ENCODE data around the gene STK4. TPM values are rescaled to one million over a fixed set of nuclear protein-coding genes. Genes with fewer than 3 reads are reported as not detected.
"Not testable (repeated sequence)": the region's sequence is repeated elsewhere in the genome, so short reads cannot be mapped to it uniquely, and the experiment has no call there.

The STK4 gene
- total RNA-seq, 1 donor from 2014 or later: 10.0 TPM

DNA sequence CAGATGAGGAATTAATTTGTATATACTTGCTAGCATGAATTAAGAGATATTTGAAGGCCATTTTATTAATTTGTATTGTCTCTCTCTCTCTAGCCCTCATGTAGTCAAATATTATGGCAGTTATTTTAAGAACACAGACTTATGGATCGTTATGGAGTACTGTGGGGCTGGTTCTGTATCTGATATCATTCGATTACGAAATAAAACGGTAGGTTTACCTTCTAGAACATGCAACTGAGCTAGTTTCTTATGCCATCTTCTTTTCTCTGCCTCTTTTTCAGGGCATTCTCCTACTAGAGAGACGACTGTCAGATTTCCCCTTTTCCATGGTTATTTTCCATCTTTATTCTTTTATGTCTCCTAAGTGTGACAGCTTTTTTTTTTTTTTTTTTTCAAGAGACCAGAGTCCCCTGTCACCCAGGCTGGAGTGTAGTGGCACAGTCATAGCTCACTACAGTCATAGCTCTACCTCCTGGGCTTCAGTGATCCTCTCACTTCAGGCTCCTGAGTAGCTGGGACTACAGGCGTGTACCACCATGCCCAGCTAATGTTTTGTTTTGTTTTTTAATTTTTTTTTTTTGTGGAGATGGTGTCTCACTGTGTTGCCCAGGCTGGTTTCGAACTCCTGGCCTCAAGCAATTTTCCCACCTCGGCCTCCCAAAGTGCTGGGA lies 15.6 kb downstream of the STK4 start:
- ATAC-seq (no peak), DNase-seq (ENCODE audit: low spot score) (no peak)

DNA sequence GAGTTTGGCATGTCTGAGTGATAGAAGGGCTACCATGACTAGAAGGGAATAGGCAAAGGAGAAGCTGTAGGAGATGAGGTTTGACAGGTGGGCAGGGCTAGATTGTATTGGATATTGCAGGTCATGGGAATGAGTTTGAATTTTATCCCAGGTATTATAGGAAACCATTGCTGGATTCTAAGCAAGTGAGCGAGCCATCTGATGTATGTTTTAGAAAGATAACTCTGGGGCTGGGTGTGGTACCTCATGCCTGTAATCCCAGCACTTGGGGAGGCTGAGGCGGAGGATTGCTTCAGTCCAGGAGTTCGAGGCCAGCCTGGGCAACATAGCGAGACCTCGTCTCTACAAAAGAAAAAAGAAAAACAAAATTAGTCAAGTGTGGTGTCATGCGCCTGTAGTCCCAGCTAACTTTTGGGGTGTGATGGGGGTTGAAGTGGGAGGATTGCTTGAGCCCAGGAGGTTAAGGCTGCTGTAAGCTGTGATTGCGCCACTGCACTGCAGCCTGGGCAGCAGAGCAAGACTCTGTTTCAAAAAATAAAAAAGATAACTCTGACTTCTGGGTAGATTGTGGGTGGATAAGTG lies 16.9 kb downstream of the STK4 start:
- ATAC-seq (no peak), DNase-seq (ENCODE audit: low spot score) (no peak)

GRCh38 chr20:44988631-44989171 lies 22.4 kb downstream of the STK4 start:
- ATAC-seq: no peak
- DNase-seq (ENCODE audit: low spot score): no peak

- DNase-seq (ENCODE audit: low spot score) (no peak), ATAC-seq (peak; percentile 31)
Measured at GRCh38 chr20:44990425-44990824, 24.1 kb downstream of the STK4 start.

DNA sequence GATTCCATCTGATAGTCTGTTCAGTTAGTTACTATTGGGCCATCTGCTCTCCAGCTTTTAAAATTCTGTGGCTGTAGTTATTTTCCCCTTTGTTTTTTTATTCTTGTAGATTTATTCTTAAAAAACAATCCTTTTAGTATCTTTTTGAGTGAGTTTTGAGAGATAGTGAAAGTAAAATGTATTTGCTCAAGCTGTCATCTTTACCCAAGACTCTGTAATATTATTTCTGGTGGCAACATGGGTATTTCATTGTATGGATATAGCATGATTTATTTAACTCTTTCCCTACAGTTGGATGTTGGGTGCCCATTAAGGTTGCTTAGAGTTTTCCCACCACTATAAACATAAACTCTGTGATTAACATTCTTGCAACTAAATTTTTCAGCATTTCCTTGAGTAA lies 24.6 kb downstream of the STK4 start:
- DNase-seq (ENCODE audit: low spot score) (no peak), ATAC-seq (no peak)

DNA sequence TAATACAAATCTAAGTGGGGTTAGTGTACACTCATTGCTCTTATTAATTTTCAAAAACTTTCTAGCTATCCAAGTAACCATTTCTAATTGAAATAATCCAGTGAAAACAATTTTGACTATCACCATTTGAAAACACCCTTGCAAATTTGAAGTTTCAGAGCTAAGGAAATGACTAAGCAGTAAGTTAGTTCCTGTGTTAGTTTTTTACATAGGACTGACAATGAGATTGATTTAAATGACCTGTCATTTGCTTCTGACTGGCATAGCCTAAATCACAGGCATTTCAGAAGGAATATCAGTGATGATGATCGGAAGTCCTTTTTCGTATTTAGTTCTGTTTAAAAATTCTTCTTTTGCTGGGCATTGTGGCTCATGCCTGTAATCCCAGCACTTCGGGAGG lies 27.0 kb downstream of the STK4 start:
- ATAC-seq (no peak), DNase-seq (ENCODE audit: low spot score) (no peak)

DNA sequence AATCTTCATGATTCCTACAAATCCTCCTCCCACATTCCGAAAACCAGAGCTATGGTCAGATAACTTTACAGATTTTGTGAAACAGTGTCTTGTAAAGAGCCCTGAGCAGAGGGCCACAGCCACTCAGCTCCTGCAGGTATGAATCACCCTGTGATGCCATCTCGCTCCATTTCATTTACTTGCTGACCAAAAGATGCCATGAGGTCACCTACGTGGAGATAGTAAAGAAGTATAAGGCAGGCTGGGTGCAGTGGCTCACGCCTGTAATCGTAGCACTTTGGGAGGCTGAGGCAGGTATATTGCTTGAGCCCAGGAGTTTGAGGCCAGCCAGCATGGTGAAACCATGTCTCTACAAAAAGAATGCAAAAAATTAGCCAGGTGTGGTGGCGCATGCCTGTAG lies 30.9 kb downstream of the STK4 start:
- no peak for ATAC-seq
- DNase-seq (ENCODE audit: low spot score): no peak

DNA sequence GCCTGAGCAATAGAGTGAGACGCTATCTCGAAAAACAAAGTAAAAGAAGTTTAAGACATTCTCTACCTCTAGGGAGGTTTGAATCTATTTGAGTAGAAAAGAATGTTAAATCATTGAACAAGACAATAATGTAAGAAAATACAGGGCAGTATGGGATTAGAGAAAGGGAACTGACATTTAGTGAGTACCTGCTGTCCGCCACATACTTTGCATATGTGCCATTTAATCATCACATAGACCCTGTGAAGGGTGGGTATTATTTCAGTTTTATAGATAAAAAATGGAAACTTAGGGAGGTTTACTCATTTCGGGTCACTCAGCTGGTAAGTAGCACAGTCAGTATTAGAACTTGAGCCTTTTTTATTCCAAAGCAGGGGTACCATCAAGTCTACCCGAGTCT lies 31.4 kb downstream of the STK4 start:
- DNase-seq (ENCODE audit: low spot score): no peak
- ATAC-seq: no peak

DNA sequence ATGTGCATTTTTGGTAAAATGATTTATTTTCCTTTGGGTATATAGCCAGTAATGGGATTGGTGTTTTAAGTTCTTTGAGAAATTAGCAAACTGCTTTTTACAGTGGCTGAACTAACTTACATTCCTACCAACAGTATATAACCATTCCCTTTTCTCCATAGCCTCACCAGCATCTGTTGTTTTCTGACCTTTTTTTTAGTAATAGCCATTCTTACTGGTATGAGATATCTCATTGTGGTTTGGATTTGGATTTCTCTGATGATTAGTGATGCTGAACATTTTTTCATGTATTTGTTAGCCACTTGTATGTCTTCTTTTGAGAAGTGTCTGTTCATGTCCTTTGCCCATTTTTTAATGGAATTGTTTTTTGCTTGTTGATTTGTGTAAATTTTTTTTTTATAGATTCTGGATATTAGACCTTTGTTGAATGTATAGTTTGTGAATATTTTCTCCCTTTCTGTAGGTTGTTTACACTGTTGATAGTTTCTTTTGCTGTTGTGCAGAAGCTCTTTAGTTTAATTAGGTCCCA lies 42.3 kb downstream of the STK4 start:
- ATAC-seq (no peak), DNase-seq (ENCODE audit: low spot score) (no peak)

GRCh38 chr20:45010399-45010828 lies 44.1 kb downstream of the STK4 start:
- DNase-seq (ENCODE audit: low spot score): no peak
- no peak for ATAC-seq

- ATAC-seq (peak; percentile 89), DNase-seq (ENCODE audit: low spot score) (no peak)
Measured at GRCh38 chr20:45011108-45011526, 44.8 kb downstream of the STK4 start.

- DNase-seq (ENCODE audit: low spot score) (no peak), ATAC-seq (no peak)
Measured at GRCh38 chr20:45012682-45013302, 46.5 kb downstream of the STK4 start.

DNA sequence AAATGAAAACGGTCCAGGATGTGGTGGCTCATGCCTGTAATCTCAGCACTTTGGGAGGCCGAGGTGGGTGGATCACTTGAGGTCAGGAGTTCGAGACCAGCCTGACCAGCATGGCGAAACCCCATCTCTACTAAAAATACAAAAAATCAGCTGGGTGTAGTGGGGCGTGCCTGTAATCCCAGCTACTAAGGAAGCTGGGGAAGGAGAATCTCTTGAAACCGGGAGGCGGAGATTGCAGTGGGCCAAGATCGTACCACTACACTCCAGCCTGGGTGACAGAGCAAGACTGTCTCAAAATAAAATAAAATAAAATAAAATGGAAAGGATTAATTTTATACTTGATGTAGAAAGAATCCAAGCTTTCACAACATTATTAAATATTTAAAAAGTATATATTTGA lies 47.8 kb downstream of the STK4 start:
- not testable (repeated sequence) for ATAC-seq; DNase-seq (ENCODE audit: low spot score)

DNA sequence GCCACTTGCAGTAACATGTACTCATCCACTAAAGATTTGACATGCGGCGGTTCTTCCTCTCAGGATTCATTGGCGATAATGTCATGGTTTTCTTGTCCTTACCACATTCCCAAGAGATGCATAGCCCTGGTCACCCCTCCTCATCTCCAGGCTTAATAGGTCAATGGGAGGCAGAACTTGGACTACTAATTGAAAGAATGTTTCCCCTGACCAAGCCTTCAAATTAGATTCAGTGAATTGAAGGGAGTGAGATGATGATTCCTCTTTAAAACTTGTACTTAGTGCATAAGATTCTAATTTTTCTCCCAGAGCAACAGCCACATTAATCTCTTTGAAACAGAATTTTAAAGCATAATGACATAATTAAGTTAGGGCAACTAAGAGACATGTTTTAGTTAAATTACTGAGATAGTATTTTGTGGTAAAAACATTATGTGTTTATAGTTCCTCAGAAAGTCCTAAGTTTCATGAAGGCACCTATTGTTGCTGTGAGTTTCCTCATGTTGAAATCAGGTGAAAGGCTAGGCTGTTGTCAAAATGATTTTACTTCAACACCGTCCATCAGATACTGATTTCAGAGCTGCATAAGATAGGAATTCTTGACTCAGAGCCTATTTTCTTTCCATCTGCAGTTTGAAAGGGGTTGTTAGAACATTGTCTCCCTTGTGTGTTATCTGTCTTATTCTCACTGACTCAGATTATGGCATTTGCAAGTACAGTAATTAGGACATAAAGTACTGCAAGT lies 48.5 kb downstream of the STK4 start:
- ATAC-seq: no peak
- DNase-seq (ENCODE audit: low spot score): no peak

- no peak for ATAC-seq
- no peak for DNase-seq (ENCODE audit: low spot score)
Measured at GRCh38 chr20:45016089-45016671, 49.9 kb downstream of the STK4 start.

- DNase-seq (ENCODE audit: low spot score): no peak
- no peak for ATAC-seq
Measured at GRCh38 chr20:45017281-45017680, 51.0 kb downstream of the STK4 start.

DNA sequence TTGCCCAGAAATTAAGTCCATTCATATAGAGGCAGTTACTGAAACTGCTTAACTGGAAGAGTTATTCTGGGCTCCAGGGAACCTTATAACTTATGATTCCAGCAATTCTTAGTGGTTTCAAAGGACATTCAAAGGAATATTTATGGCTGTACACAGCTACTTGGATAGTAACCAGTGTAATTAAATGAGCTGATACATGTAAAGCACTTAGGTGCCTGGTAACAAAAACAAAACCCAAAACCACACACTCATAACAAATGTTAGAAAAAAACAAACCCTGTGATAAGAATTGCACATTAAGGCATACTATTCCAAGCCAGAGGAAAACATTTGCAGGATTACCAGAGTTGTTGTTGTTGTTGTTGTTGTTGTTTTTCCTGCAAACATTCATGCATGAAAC lies 51.5 kb downstream of the STK4 start:
- ATAC-seq (no peak), DNase-seq (ENCODE audit: low spot score) (no peak)

DNA sequence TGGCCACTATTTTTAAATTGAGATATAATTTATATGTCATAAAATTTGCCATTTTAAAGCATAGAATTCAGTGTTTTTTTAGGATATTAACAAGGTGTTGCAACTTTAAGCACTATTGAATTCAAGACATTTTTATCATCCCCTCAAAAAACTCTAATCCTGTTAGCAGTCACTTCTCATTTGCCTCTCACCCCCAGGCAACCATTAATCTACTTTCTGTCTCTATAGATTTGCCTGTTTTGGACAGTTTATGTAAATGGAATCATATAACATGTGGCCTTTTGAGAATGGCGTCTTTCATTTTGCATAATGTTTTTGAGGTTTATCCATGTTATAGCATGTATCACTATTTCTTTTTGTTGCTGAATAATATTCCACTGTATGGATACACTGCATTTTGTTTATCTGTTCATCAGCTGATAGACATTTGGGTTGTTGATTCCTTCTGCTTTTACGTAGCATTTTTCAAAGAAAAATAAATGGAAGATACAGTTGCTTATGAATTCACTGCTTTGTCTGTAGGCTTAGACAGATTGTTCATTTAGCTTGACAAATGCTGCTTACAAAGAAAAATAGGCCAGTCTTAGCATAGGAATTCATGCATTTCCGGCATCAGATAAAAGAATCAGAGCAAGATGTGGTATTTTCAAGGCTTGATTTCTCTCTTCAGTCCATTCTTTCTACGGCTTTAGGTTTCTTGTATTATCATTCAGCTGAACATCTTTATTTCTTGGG lies 52.9 kb downstream of the STK4 start:
- DNase-seq (ENCODE audit: low spot score): no peak
- no peak for ATAC-seq

DNA sequence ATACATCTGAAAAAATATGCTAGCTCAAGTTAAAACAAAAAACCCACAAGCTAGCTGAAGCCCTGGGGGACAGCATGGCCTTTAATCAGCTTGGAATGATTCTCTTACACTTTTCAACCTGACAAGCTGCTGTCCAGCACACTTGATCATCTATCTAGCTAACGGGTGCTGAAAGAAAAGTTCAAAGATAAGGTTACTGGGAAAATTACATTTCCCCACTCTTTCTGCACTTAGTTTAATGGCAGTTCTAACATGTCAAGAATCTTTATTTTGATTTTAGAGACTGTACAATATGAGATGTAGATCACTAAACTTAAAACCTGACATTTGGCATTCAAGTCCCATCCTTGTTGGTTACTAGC lies 53.4 kb downstream of the STK4 start:
- ATAC-seq (no peak), DNase-seq (ENCODE audit: low spot score) (no peak)

GRCh38 chr20:45020236-45020886 lies 54.0 kb downstream of the STK4 start:
- ATAC-seq (peak; percentile 97), DNase-seq (ENCODE audit: low spot score) (peak; percentile 74)

All from left lobe of liver (tissue), 2 donors.